MCF 10A (cell line): Measurements from ENCODE around the gene CD276. TPM values are rescaled to one million over a fixed set of nuclear protein-coding genes. Genes with fewer than 3 reads are reported as not detected.

Experiments
- BruUV-seq: library from RNA; stranded (reverse); fragments of 400-500 nt; replicated peaks from 2 replicates; lab custom pipeline; 2021; lab: Mats Ljungman, UMichigan
- CTCF ChIA-PET: fragments of 300-600 bp; sonication (Branson Sonifier 250); formaldehyde crosslinking; extraction: SDS; loops from one replicate; lab custom pipeline; 2021; ENCODE audit warnings: antibody characterized with exemption, inconsistent platforms; lab: Yijun Ruan, JAX
- POLR2A ChIA-PET: fragments of 300-600, 350-650 bp; sonication (Branson Sonifier 250); formaldehyde crosslinking; extraction: SDS; loops from one replicate; lab custom pipeline; 2020; ENCODE audit warnings: antibody characterized with exemption, inconsistent platforms; lab: Yijun Ruan, JAX
- DNase-seq: peaks from one replicate; pipeline ENCODE4 v3.0.0-alpha.2; 2018; ENCODE audit not compliant: unreplicated experiment
- H3K27ac Mint-ChIP-seq: one replicate; pipeline ENCODE4 v1.8.0; 2022; ENCODE audit warnings: mild to moderate bottlenecking, low read depth, mixed read lengths; ENCODE audit not compliant: unreplicated experiment
- H3K27me3 Mint-ChIP-seq: one replicate; pipeline ENCODE4 v1.8.0; 2022; ENCODE audit warnings: mixed read lengths; ENCODE audit not compliant: insufficient read depth, unreplicated experiment
- H3K36me3 Mint-ChIP-seq: one replicate; pipeline ENCODE4 v1.8.0; 2022; ENCODE audit warnings: mild to moderate bottlenecking, moderate library complexity, mixed read lengths; ENCODE audit not compliant: insufficient read depth, unreplicated experiment
- H3K4me1 Mint-ChIP-seq: one replicate; pipeline ENCODE4 v1.8.0; 2022; ENCODE audit warnings: mixed read lengths; ENCODE audit not compliant: insufficient read depth, unreplicated experiment
- H3K4me3 Mint-ChIP-seq: one replicate; pipeline ENCODE4 v1.8.0; 2022; ENCODE audit warnings: mild to moderate bottlenecking, moderate library complexity, mixed read lengths; ENCODE audit not compliant: unreplicated experiment
- H3K9me3 Mint-ChIP-seq: one replicate; pipeline ENCODE4 v1.8.0; 2022; ENCODE audit warnings: mixed read lengths; ENCODE audit not compliant: unreplicated experiment
- intact Hi-C: fragments of 100-400 bp; cut with micrococcal nuclease; formaldehyde crosslinking; loops from 2 replicates; pipeline ENCODE4 v1.14.1; 2022
- total RNA-seq: library from RNA; stranded (reverse); gene quantifications from 2 replicates; pipeline ENCODE4 v1.2.3, GENCODE V29; 2022
- TF ChIP-seq, protein P1 (sequence below): fragments of 200-600 bp; IDR thresholded peaks from one replicate; pipeline ENCODE4 v1.8.0; 2022; ENCODE audit warnings: antibody characterized with exemption, mild to moderate bottlenecking; ENCODE audit not compliant: unreplicated experiment

The CD276 gene
- total RNA-seq, 1 experiment from 2014 or later: 52.8 TPM

DNA sequence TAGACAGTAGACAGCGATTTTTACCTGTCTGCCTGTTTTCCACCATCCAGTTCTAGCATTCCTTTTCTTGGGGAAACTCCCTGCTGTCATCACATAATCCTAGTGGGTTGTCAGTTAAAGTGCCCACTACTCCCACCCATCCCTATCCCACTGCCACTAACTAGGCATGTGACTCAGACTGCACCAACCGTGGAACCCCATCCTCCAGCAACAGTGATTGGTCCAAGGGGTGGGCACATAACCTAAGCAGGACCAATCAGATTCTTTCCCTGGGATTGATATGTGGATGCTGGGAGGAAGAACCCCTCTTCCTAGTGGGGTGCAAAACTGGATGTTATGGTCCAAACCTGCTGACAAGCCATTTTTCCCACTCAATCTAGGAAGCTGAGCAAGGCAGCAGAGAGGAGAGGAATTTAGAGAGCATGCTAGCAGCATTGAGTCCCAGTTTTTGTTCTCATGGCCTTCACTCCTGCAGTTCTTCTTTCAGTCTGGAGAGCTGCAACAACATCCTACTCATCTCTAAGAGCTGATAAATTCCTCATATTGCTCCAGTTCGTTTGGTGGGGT, 72.8 kb downstream of the CD276 start:
- no TSS peak for BruUV-seq
- intact Hi-C loops: no loop called here
- Mint-ChIP-seq H3K27me3 (peaks cover 20% of the 10 kb centered on the region), H3K4me1 (no peaks in the 10 kb centered on the region), H3K36me3 (peaks cover 4% of the 10 kb centered on the region), H3K4me3 (no peak overlapping the region), H3K9me3 (no peaks in the 10 kb centered on the region), H3K27ac (no peak overlapping the region)
- POLR2A ChIA-PET: interaction anchor here (0.7 kb wide), 1 partner anchor 53 kb away, joined by 3 read pairs; no protein-coding TSS in a partner anchor
- TF ChIP-seq, protein P1, sequence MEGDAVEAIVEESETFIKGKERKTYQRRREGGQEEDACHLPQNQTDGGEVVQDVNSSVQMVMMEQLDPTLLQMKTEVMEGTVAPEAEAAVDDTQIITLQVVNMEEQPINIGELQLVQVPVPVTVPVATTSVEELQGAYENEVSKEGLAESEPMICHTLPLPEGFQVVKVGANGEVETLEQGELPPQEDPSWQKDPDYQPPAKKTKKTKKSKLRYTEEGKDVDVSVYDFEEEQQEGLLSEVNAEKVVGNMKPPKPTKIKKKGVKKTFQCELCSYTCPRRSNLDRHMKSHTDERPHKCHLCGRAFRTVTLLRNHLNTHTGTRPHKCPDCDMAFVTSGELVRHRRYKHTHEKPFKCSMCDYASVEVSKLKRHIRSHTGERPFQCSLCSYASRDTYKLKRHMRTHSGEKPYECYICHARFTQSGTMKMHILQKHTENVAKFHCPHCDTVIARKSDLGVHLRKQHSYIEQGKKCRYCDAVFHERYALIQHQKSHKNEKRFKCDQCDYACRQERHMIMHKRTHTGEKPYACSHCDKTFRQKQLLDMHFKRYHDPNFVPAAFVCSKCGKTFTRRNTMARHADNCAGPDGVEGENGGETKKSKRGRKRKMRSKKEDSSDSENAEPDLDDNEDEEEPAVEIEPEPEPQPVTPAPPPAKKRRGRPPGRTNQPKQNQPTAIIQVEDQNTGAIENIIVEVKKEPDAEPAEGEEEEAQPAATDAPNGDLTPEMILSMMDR: no peak
- DNase-seq: no peak
- CTCF ChIA-PET: interaction anchor here (1.3 kb wide), 1 partner anchor 171 kb away, joined by 4 read pairs; no protein-coding TSS in a partner anchor

DNA sequence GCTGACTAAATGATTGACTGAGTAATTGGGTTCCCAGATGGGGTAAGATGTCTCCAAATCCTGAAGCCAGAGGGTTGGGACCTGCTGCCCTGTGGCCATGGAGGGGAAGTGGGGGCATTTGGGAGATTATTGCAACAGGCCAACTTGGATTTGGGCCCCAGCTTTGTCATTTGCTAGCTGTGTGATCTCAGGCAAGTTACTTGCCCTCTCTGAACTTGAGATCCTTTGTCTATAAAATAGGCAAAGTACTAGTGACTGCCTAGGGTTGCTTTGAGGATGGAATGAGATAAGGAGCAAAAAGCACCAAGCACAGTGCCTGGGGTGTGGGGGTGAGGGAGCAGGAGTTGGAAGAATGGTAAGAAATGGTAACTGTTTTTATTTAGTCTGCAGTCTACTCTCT, 73.4 kb downstream of the CD276 start:
- POLR2A ChIA-PET: interaction anchor here (0.7 kb wide), 1 partner anchor 52 kb away, joined by 3 read pairs; no protein-coding TSS in a partner anchor
- Mint-ChIP-seq H3K4me1 (no peaks in the 10 kb centered on the region), H3K9me3 (no peaks in the 10 kb centered on the region), H3K36me3 (peaks cover 4% of the 10 kb centered on the region), H3K4me3 (no peak overlapping the region), H3K27ac (no peak overlapping the region), H3K27me3 (peaks cover 20% of the 10 kb centered on the region)
- BruUV-seq: no TSS peak
- DNase-seq: no peak
- CTCF ChIA-PET: interaction anchor here (1.3 kb wide), 1 partner anchor 170 kb away, joined by 4 read pairs; no protein-coding TSS in a partner anchor
- TF ChIP-seq, protein P1: no peak
- intact Hi-C loops: no loop called here

DNA sequence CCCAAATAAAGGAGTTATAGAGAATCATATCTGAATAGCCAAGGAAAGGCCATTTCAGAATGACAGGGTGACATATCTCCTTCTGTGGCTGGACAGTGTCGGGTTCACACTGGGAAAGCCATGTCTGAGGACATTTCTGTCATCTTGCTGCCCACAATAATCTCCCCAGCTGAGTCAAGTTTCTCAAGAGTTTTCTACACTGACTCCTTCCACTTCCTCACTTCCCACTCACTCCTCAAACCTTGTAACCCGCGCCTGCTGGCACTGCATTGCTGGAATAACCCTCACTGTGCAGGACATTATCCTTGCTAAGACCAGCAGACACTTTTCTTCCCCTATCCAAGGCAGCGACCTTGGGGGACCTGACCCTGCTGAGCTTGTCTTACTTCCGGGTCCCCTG, 74.3 kb downstream of the CD276 start:
- ChIA-PET POLR2A (no interaction called here), CTCF (interaction anchor here (1.3 kb wide), 1 partner anchor 169 kb away, joined by 4 read pairs; no protein-coding TSS in a partner anchor)
- no peak overlapping the region for H3K4me3 Mint-ChIP-seq
- H3K4me1 Mint-ChIP-seq: no peaks in the 10 kb centered on the region
- peaks cover 17% of the 10 kb centered on the region for H3K27me3 Mint-ChIP-seq
- peaks cover 4% of the 10 kb centered on the region for H3K36me3 Mint-ChIP-seq
- H3K9me3 Mint-ChIP-seq: no peaks in the 10 kb centered on the region
- BruUV-seq: no TSS peak
- intact Hi-C loops: no loop called here
- H3K27ac Mint-ChIP-seq: no peak overlapping the region
- TF ChIP-seq, protein P1: no peak
- DNase-seq: no peak

DNA sequence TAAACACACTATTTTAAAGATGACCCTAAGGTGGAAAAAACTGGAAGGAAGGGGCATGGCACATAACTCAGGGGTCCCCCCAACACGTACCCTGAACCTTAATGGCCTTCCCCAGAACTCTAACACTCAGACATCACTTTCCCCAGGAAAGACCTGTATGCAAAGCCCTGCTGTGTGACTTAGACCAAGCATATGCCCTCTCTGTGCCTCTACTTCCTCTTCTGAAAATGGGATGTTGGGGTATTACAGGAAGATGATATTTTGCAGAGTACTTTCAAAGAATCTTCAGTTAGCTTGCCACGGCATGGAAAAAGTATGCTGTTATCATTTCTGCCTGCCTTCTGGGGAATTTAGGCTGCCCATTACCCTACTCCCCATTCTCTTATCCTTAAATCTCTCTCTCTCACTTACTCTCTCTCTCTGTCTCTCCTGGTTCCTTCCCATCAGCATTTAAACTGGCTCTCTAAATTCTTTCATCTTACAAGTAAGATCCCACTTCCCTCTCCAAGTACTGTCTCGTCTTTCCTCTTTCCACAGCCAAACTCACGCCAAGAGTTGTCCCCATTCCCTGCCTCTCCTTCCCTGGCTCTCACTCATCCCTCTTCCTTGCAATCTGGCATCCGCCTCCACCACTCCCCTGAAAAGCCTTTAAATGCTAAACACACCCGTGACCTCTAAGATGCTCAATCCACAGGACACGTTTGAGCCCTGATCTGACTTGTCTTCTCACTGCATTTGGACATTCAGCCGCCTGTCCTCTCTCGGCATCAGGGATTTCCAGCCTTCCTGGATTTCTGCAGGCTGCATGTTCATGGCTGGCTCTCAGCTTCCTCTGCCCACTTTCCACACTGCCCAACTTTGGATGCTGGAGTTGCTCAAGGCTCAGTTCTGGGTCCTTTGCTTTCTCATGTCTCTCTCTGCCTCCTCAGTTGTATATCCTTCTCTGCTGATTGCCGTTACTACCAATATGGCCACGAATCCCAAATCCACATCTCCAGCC, 76.4 kb downstream of the CD276 start:
- TF ChIP-seq, protein P1: no peak
- no peaks in the 10 kb centered on the region for H3K9me3 Mint-ChIP-seq
- peaks cover 6% of the 10 kb centered on the region for H3K27me3 Mint-ChIP-seq
- ChIA-PET CTCF (no interaction called here), POLR2A (no interaction called here)
- BruUV-seq: no TSS peak
- H3K4me3 Mint-ChIP-seq: no peak overlapping the region
- no peak overlapping the region for H3K27ac Mint-ChIP-seq
- intact Hi-C loops: no loop called here
- H3K36me3 Mint-ChIP-seq: no peaks in the 10 kb centered on the region
- DNase-seq: no peak
- H3K4me1 Mint-ChIP-seq: no peaks in the 10 kb centered on the region
